ENCODE data around the gene GMDS.

- TF ChIP-seq CTCF (IDR thresholded peaks at IDR 0.05) = no peak
- no peak for TF ChIP-seq POLR2A (IDR thresholded peaks at IDR 0.05)
Observed at GRCh38 chr6:2171728-2172127, 73.7 kb downstream of the GMDS start.
